ENCODE measurements around the gene MRPS22.

MRPS22 gene

GRCh38 chr3:139342054-139342453, 1.8 kb upstream of the MRPS22 start:
- TF ChIP-seq REST (IDR thresholded peaks at IDR 0.05; ENCODE audit: insufficient read depth in 1 of 2, low read depth in 2 of 2, low read length in 2 of 2) (no peak), TAF1 (IDR thresholded peaks at IDR 0.05; ENCODE audit: borderline replicate concordance, insufficient read depth, low read length) (no peak), SIN3A (IDR thresholded peaks at IDR 0.05; ENCODE audit: borderline replicate concordance, insufficient read depth, low read length) (no peak), FOXP2 (optimal IDR thresholded peaks at IDR 0.05; ENCODE audit: borderline replicate concordance, extremely low read depth, extremely low read length, insufficient read depth) (no peak), POLR2AphosphoS5 (IDR thresholded peaks at IDR 0.05; ENCODE audit: low read depth, low read length) (no peak)

- TF ChIP-seq POLR2AphosphoS5 (IDR thresholded peaks at IDR 0.05; ENCODE audit: low read depth, low read length) (no peak), REST (IDR thresholded peaks at IDR 0.05; ENCODE audit: insufficient read depth in 1 of 2, low read depth in 2 of 2, low read length in 2 of 2) (no peak), TAF1 (IDR thresholded peaks at IDR 0.05; ENCODE audit: borderline replicate concordance, insufficient read depth, low read length) (no peak), SIN3A (IDR thresholded peaks at IDR 0.05; ENCODE audit: borderline replicate concordance, insufficient read depth, low read length) (no peak)
Measured at GRCh38 chr3:139346771-139347170, 3.0 kb downstream of the MRPS22 start.

GRCh38 chr3:139353920-139354556, 10.2 kb downstream of the MRPS22 start:
- TF ChIP-seq SIN3A (IDR thresholded peaks at IDR 0.05; ENCODE audit: borderline replicate concordance, insufficient read depth, low read length): no peak
- TF ChIP-seq FOXP2 (optimal IDR thresholded peaks at IDR 0.05; ENCODE audit: borderline replicate concordance, extremely low read depth, extremely low read length, insufficient read depth): no peak
- TF ChIP-seq TAF1 (IDR thresholded peaks at IDR 0.05; ENCODE audit: borderline replicate concordance, insufficient read depth, low read length): no peak
- no peak for TF ChIP-seq REST (IDR thresholded peaks at IDR 0.05; ENCODE audit: insufficient read depth in 1 of 2, low read depth in 2 of 2, low read length in 2 of 2)
- no peak; the same call in 1 of the 2 replicates for TF ChIP-seq POLR2AphosphoS5 (IDR thresholded peaks at IDR 0.05; ENCODE audit: low read depth, low read length)

GRCh38 chr3:139354661-139355060, 10.8 kb downstream of the MRPS22 start:
- TF ChIP-seq POLR2AphosphoS5 (IDR thresholded peaks at IDR 0.05; ENCODE audit: low read depth, low read length) (no peak), REST (IDR thresholded peaks at IDR 0.05; ENCODE audit: insufficient read depth in 1 of 2, low read depth in 2 of 2, low read length in 2 of 2) (no peak), TAF1 (IDR thresholded peaks at IDR 0.05; ENCODE audit: borderline replicate concordance, insufficient read depth, low read length) (no peak), SIN3A (IDR thresholded peaks at IDR 0.05; ENCODE audit: borderline replicate concordance, insufficient read depth, low read length) (no peak), FOXP2 (optimal IDR thresholded peaks at IDR 0.05; ENCODE audit: borderline replicate concordance, extremely low read depth, extremely low read length, insufficient read depth) (no peak)
